ENCODE data around the gene SIGLEC5.

DNA sequence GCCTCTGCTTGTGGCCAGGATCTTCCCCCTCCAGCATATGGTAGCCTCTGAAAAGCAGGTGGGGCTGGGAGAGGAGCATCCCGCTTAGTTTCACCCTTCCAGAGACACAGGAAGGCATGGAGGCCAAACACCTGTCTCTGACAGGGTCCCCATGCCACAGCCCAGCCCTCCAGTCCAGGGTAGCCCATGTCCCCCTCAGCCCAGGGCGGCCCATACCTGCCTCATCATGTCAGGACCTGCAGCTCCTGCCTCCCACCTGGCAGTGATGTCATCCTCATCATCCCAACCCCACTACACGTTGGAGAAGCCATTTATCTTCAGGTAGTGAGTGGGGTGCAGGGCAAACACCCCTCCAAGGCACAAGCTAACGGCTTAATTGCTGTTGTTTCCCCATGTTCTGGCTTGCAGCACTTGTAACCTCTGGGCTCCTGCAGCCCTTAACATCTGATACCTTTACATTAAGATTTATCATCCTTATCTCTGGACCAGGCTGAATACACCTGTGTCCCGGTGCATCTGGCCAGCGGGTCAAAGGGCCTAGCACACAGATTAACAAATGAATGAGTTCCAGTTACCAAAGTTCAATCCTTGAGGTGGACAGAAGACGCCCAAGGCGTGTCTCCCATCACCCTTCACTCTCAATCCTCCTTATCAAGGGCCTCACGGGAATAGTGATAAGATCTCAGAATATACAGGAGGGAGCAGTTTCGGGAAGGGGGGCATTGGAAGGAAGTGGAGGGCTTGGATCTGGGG lies 36.9 kb downstream of the SIGLEC5 start:
- TF ChIP-seq, protein P1, sequence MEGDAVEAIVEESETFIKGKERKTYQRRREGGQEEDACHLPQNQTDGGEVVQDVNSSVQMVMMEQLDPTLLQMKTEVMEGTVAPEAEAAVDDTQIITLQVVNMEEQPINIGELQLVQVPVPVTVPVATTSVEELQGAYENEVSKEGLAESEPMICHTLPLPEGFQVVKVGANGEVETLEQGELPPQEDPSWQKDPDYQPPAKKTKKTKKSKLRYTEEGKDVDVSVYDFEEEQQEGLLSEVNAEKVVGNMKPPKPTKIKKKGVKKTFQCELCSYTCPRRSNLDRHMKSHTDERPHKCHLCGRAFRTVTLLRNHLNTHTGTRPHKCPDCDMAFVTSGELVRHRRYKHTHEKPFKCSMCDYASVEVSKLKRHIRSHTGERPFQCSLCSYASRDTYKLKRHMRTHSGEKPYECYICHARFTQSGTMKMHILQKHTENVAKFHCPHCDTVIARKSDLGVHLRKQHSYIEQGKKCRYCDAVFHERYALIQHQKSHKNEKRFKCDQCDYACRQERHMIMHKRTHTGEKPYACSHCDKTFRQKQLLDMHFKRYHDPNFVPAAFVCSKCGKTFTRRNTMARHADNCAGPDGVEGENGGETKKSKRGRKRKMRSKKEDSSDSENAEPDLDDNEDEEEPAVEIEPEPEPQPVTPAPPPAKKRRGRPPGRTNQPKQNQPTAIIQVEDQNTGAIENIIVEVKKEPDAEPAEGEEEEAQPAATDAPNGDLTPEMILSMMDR (IDR thresholded peaks at IDR 0.05) = no peak
- TF ChIP-seq POLR2A (IDR thresholded peaks at IDR 0.05) = no peak

All from body of pancreas (tissue), 4 donors.